GM19397 (cell line): ENCODE results near the gene CEP126.
"Not testable (repeated sequence)": the region's sequence is repeated elsewhere in the genome, so short reads cannot be mapped to it uniquely, and the experiment has no call there.

Source experiments
- ATAC-seq: cut with Tn5 transposase; IDR thresholded peaks from one replicate; pipeline ENCODE4 v1.9.1; 2021; ENCODE audit warnings: mild to moderate bottlenecking, moderate library complexity; ENCODE audit not compliant: unreplicated experiment

Gene CEP126

DNA sequence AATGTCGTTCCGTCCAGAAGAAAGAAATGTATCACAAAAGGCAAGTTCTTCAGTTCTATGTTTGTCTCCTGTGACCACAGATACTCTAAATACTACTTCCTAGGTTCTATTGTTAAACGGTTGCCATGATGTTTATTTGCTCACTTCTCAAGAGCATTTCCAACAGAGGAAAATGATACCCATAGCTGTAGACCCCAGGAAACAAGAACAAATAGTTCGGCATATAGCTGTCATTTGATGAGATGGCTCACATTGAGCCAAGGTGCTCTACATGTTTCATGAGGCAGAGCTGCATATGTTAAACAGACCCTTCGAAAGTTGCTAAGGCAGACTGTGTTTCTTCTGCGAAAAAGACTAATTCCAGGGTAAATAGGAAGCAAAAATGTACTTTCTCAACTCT lies 16.9 kb downstream of the CEP126 start:
- no peak for ATAC-seq

DNA sequence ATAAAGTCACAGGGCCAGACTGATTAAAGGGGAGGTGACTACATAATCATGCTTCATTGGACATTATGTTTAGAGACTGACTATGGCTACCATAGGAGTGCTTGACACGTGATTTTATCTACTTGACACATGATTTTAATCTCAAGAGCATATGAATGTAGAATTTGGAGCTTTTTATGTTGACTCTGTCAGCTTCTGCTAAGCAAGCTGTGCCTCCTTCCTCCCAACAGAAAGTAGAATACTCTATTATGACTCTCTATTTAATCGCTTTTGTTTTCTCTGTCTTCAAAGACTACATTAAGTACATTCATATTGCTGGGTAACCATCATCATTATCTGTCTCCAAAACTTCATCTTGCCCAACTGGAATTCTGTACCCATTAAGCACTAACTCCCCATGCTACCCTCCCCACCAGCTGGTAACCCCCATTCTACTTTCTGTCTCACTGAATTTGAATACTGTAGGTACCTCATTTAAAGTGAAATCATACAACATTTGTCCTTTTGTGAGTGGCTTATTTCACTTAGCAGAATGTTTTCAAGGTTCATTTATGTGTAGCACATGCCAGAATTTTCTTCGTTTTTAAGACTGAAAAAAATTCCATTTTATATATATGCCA lies 26.2 kb downstream of the CEP126 start:
- ATAC-seq: no peak

DNA sequence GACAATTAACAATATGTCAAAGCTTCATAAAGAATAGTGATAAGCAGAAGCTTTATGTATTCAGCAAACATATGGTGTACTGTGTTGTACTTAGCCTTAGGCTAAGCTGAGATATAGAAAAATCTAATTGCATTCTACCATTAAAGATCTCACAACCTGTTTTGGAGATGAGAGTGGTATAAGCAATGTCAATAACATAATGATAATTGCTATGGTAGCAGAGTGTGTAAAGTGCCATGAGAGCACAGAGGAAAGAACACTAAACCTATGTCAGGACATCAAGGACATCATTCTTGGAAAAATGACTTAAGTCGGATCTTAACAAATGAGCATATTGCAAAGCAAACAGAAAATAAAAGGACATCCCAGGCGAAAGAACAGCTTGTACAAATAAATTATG lies 30.1 kb downstream of the CEP126 start:
- ATAC-seq: no peak

DNA sequence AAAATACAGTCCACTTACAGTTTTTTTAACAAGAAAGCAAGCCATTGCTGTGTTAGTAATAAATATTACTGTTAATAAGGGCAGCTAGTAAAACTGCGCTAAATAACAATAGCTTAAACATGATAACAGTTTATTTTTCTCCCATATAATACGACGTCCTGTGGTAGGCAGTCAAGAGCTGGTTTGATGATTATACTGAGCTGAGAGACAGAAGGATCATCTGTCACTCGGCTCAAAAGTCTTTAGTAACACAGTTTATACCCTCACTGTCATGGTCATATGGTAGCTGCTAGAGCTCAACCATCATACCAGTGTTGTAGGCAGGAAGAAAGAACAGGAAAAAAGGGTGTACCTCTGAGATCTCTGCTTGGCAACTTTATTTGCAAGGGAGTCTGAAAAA lies 30.6 kb downstream of the CEP126 start:
- no peak for ATAC-seq

DNA sequence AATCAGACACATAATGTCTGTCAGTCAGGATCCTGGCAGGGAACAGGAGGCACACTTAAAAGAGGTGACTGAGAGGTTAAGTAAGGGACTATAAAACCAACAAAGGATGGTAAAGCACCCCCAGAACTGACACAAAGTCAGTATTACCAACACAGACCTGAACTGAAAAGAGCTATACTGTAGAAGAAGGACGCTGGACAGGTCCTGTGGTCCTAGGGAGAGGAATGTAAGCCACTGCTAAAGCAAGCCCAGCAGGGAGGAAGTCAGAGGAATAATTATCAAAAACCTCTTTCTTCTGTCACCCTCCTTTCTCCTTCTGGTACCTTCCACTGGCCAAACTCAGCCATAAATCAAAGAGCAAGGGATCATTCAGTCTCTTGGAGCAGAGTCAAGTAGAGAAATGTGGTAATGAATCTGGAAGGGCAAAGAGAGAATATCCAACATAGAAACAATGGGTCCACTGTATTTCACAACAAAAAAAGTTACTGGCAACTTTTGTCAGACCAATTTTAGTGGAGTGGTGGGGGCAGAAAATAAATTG lies 34.9 kb downstream of the CEP126 start:
- ATAC-seq: no peak

DNA sequence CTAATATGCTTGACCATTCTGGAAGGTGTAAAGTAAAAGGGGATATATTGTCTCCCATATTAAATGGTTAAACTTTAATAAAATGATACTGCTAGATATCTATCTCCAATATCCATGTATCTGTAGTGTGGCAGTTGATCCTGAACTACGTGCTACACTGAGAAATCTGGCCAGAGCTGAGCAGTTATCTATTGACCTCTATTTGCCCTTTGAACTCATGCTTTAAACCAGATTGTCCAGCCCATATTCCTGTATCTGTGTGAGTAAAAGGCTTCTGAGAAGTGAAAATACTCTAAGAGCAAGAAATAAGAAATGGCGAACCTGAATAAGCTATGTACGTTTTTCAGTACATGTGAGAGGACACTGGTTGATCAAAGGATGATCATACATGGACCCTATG lies 40.5 kb downstream of the CEP126 start:
- ATAC-seq: no peak

DNA sequence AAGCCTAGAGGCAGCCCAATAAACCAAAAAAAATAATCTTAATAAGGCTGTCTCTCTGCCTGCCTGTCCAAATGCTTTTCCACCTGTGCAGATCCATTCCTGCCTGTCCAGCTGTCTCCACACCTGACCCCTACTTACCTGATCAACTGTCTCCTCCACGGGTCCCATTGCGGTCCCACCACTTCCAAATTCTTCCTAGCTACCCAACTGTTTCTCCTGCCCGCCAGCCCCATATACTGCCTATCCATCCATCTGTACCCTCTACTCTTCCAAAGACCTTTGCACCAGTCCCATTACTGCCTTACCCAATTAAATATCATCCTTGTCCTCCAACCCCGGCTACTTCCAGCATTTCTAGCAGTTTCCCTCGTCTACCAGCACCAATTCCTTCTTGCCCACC lies 40.9 kb downstream of the CEP126 start:
- ATAC-seq: no peak

DNA sequence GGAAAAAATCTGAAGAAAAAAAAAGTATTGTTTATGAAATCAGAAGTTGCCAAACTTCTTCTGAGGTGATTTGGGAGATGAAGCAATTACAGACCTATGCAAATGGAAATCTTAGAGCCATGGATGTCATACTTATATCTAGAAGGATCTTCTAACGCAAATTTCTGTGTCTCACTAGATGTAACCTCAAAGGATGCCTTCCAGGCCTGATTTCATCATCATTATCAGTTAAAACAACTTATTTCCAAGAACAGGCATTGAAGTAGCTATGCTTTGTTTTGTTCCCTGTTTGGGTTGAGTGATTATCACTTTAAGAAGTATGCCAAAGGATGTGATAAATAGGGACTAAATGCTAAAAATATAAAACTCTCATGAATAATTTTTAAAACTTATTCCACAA lies 45.4 kb downstream of the CEP126 start:
- ATAC-seq: no peak

DNA sequence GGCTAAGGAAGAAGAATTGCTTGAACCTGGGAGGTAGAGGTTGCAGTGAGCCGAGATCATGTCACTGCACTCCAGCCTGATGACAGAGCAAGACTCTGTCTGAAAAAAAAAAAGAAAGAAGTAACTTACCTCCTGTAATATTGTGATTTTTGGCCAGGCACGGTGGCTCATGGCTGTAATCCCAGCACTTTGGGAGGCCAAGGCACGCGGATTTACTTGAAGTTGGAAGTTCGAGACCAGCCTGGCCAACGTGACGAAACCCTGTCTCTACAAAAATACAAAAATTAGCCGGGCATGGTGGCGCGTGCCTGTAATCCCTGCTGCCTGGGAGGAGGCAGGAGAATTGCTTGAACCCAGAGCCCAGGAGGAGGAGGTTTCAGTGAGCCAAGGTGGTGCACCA lies 49.4 kb downstream of the CEP126 start:
- ATAC-seq: not testable (repeated sequence)

DNA sequence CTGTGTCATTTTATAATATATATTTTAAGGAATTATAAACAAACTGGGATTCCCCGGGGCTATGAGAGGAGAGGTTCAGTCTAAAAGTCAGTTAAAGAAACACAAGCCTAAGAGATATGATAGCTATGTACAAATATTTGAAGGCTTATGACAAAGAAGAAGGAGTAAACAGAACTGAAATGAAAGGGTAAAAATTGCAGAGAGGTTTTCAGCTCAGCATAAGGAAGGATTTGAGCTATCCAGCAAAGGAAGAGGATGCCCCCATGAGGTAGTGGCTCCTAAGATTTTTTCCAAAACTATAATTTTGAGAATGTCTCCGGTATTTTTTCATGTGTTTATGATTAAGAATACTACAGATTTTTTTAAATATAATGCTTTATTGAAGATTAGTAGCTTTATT lies 59.4 kb downstream of the CEP126 start:
- ATAC-seq: no peak

DNA sequence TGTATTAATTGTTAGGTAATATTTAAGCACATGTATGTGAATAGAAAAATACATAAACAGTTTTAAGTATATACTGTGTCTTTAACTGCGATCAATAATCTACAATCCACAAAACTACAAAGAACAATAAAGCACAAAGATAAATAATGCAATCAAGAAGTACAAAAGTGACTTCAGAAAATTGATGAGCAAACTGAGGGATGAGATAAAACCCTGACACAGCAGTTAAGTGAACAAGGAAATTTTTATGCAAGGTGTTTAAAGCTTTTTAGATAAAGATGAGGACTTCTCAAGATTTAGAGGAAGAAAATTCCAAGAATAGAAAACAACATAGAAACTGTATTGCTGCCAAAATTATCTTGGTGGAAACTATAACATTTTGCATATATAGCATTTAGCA lies 60.0 kb downstream of the CEP126 start:
- ATAC-seq: no peak

DNA sequence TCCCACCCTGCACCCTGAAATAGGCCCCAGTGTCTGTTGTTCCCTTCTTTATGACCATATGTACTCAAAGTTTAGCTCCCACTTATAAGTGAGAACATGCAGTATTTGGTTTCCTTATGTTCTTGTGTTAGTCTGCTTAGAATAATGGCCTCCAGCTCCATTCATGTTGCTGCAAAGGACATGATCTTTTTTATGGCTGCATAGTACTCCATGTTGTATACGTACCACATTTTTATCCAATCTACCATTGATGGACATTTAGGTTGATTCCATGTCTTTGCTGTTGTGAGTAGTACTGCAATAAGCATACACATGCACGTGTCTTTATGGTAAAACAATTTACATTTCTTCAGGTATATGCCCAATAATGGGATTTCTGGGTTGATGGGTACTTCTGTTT lies 60.9 kb downstream of the CEP126 start:
- no peak for ATAC-seq

DNA sequence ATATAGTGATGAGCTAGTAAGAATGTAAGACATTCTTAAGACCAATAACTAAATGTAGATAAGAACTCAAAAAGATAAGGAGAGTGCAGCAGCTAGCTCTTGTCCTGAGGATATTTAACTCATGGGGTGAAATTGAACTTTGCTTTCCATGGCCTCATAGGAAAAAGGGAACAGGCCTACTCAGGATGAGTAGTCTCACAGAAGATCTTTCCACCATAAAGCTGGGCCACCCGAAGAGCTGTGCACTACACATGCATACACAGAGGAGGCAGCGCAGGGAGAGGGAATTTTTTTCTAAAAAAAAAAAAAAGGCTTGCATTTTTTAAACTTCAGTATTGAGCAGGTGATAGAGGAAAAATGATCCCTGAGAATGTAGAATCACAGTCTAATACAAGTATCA lies 72.6 kb downstream of the CEP126 start:
- ATAC-seq: no peak

DNA sequence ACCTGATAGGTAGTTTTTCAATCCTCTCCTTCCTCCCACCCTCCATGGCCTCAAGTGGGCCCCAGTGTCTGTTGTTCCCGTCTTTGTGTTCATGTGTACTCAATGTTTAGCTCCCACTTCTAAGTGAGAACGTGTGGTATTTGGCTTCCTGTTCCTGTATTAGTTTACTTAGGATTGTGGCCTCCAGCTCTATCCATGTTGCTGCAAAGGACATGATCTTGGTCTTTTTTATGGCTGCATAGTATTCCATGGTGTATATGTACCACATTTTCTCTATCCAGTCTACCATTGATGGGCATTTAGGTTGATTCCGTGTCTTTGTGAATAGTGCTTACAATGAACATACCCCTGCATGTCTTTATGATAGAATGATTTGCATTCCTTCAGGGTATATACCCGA lies 78.4 kb downstream of the CEP126 start:
- ATAC-seq: no peak

DNA sequence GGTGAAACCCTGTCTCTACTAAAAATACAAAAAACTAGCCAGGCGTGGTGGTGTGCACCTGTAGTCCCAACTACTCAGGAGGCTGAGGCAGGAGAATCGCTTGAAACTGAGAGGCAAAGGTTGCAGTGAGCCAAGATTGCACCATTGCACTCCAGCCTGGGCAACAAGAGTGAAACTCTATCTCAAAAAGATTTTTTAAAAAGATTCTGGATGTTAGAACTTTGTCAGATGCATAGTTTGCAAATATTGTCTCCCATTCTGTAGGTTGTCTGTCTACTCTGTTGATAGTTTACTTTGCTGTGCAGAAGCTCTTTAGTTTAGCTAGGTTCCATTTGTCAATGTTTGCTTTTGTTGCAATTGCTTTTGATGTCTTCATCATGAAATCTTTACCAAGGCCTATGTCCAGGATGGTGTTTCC lies 79.3 kb downstream of the CEP126 start:
- not testable (repeated sequence) for ATAC-seq

DNA sequence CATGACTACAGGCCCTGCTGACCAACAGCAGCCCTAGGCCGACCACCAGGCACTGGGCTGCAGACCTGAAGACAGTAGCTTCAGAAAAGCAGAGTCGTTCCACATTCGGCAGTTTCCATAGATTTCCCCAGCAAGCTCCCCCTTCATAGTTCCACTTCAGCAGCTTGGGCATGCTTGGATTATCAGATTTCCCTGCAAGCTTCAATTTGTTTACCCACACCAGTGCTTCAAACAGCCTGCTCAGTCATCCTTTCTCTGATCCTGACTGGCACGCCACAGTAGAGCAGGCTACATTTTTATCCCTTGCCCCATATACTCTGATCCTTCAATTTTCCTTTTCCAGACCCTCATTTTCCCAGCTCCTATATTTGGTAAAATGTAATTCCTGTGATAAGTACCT lies 81.3 kb downstream of the CEP126 start:
- ATAC-seq: no peak

DNA sequence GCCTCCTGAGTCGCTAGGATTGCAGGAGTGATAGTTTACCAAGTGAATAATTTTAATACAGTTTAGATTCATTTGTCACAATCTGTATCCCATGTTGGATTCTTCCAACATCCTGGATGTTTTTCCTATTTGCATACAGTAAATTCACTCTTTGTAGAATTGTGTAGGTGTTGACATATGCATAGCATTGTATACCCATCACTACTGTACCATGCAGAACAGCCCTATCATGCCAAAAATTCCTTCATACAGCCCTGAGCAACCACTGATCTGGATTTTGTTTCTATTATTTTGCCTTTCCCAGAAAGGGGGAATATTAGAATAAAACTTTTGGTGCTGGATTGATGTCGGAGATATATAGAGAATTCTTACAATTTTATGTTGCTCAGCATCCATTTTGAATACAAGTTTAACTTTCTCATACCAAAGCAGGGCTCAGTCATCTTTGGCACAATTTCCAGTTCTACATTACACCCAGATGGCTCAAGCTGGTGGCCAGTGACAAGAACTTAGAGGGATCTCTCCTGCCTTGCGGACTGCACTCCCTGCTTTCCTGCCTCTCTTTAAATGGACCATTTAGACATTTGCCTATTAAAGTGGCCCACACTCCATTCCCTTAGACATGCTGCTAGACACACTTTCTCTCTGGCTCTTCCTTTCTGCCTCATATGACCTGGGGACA lies 87.0 kb downstream of the CEP126 start:
- ATAC-seq: no peak

DNA sequence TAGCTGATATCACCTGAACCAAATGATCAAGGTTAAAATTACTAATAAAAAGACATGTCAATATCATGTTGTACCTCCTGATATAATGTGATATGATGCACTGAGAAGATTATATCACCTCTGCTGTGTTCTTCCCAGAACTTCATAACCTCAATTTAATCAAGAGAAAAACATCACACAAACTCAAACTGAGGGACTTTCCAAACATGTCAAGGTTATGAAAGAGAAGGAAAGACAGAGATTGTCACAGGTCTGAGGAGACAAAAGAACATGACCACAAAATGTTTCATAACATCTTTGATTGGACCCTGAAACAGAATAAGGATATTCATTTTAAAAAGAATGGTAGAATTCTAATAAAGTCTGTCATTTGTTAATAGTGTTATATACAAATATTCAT lies 89.4 kb downstream of the CEP126 start:
- no peak for ATAC-seq

DNA sequence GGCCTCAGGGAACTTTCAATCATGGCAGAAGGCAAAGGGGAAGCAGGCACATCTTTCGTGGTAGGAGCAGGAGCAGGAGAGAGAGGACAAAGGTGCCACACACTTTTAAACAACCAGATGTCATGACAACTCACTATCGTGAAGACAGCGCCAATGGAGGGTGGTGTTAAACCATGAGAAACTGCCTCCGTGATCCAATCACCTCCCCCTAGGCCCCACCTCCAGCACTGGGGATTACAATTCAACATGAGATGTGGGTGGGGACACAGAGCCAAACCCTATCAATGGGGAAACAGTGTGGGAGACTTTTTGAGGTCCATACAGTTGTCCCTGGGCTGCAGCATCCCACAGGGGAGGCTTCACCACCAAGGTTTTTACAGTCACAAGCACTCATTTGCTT lies 90.5 kb downstream of the CEP126 start:
- no peak for ATAC-seq

DNA sequence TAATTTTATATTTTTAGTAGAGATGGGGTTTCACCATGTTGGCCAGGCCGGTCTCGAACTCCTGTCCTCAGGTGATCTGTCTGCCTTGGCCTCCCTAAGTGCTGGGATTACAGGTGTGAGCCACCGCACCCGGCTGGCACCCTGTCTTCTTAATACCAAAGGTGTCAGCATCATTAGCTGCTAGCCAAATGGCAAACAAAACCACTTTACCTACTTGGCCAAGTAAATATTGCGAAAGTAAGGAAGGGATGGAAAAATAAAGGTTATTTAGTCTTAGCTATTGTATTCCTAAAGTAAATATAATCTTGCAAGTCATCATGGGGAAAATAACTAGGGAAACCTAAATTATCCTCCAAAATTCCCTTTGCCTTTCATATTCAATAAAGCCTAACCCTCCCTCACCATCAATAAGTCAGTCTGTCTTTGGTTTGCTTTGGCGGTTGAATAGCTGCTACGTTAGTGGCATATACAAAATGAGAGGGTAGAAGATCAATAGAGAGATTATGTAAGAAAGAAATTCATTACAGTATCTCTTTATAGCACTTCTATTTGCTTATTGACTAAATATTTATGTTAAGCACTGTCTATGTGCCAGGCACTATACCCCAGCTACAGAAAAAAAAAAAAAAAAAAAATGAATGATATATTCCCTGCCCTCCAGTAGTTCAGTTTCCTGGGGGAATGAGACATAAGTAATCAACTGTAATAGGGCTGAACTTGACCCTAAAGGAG lies 92.2 kb downstream of the CEP126 start:
- ATAC-seq: no peak

DNA sequence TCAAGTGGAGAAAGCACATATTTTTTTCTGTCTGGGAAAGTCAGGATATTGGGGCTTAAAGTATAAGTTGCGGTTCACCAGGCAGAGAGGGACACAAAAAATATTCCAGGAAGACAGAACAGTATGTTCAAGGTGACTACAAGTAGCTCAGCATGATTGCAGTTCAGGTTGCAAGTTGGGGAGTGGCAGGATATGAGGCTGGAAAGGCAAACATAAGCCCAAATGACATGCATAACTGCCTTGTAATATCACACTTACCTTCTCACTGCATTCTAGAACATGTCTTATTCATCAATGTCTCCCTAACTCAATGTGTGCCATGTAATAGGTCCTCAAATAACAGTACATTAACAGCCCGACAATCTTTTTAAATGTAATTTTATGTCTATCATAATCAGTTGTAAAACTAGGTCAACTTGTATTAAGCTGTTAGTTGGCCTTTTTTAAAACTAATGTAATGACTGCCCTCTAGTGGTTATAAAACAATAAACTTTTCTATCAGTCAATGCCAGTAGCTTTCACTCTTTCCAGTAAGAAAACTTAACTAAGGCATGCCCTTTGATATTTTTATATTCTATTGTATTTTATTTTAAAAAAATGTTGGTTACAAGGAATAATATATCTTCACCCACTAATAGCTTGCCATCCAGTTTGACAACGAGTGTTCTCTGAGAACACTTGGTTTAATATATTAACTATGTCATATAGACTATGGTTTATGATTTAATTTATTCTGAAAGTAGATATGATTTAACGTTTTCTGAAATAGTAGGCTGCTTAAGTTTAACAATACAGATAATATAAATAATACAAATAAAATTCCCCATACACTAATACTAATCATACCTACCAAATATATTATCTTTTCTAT lies 93.0 kb downstream of the CEP126 start:
- no peak for ATAC-seq
